ENCODE data around the gene PCDHA3. TPM values are rescaled to one million over a fixed set of nuclear protein-coding genes. Genes with fewer than 3 reads are reported as not detected.

PCDHA3 gene
- total and polyA plus RNA-seq, 2 of the 4 experiments (the other 2 are of a cell fraction), result under 0.01 to 0.03 TPM

- no peak overlapping the region for H3K27ac ChIP-seq (ENCODE audit: insufficient read depth, low read length)
- H3K4me2 ChIP-seq (ENCODE audit: low read depth, low read length), result no peak overlapping the region
- H2BK15ac ChIP-seq (ENCODE audit: low read depth, low read length), result no peak overlapping the region
- no peak overlapping the region for H3K56ac ChIP-seq (ENCODE audit: extremely low read depth, insufficient read depth, low read length)
- no peaks in the 10 kb centered on the region for H3K4me1 ChIP-seq (ENCODE audit: control insufficient read depth, insufficient read depth, low read length)
- H3K36me3 ChIP-seq (ENCODE audit: control insufficient read depth, insufficient read depth, low read length), result no peaks in the 10 kb centered on the region
- H3K9me1 ChIP-seq (ENCODE audit: insufficient read depth, low read length), result no peaks in the 10 kb centered on the region
- H4K91ac ChIP-seq (ENCODE audit: insufficient read depth, low read depth, low read length), result no peak overlapping the region
- H3K27me3 ChIP-seq (ENCODE audit: control insufficient read depth, insufficient read depth, low read length), result no peaks in the 10 kb centered on the region
- no peak overlapping the region for H2BK120ac ChIP-seq (ENCODE audit: low read depth, low read length)
- DNase-seq (no peak), ATAC-seq (ENCODE audit: low read depth) (no peak)
- BruUV-seq (replicated peaks), result no TSS peak
- no peak overlapping the region for H2BK20ac ChIP-seq (ENCODE audit: low read depth, low read length)
- peaks cover 19% of the 10 kb centered on the region for H3K9me3 ChIP-seq (ENCODE audit: control insufficient read depth, insufficient read depth, low read length)
- intact Hi-C loops (cut with micrococcal nuclease), result no loop called here
- POLR2A ChIA-PET (ENCODE audit: unreplicated experiment), result no interaction called here
- no peak overlapping the region for H3K23ac ChIP-seq (ENCODE audit: low read depth, low read length)
- dilution Hi-C loops (cut with HindIII; ENCODE audit: low sequenced_read_pairs, unreplicated experiment), result no loop called here
- H3K4ac ChIP-seq (ENCODE audit: low read depth, low read length), result no peak overlapping the region
- H3K9ac ChIP-seq (ENCODE audit: low read depth, low read length), result no peak overlapping the region
- 54% methylated on average over 33 of the region's 39 CpGs; no CpG with 5 or more reads in 1 of the 2 experiments for WGBS, 2 experiments (ENCODE audit: extremely low coverage in 2 of 2, insufficient read length in 1 of 2)
- no peak overlapping the region for H2AK9ac ChIP-seq (replicated peaks; ENCODE audit: low read depth, low read length, poor library complexity)
- no peak overlapping the region for H3K14ac ChIP-seq (replicated peaks; ENCODE audit: low read depth, low read length)
- no peak overlapping the region for H2BK5ac ChIP-seq (ENCODE audit: low read depth, low read length, poor library complexity, severe bottlenecking)
- no peak for TF ChIP-seq POLR2A (IDR thresholded peaks at IDR 0.05; ENCODE audit: low read depth, low read length)
- no peak for TF ChIP-seq USF2 (IDR thresholded peaks at IDR 0.05; ENCODE audit: low read depth, low read length)
- TF ChIP-seq SMC3 (IDR thresholded peaks at IDR 0.05; ENCODE audit: low read depth, low read length), result no peak
- TF ChIP-seq CTCF (conservative IDR thresholded peaks at IDR 0.05; ENCODE audit: low read depth, low read length), result no peak
- no peak for TF ChIP-seq ELK1 (IDR thresholded peaks at IDR 0.05; ENCODE audit: borderline replicate concordance, low read depth, low read length)
- no peak for TF ChIP-seq CHD1 (IDR thresholded peaks at IDR 0.05; ENCODE audit: low read depth, low read length)
- no peak for TF ChIP-seq MXI1 (IDR thresholded peaks at IDR 0.05; ENCODE audit: borderline replicate concordance, low read depth, low read length)
- TF ChIP-seq MAFK (IDR thresholded peaks at IDR 0.05; ENCODE audit: low read depth, low read length), result no peak
- no peak for TF ChIP-seq RAD21 (IDR thresholded peaks at IDR 0.05; ENCODE audit: low read length)
- no peak for TF ChIP-seq RFX5 (IDR thresholded peaks at IDR 0.05; ENCODE audit: low read depth, low read length)
- TF ChIP-seq FOS (IDR thresholded peaks at IDR 0.05; ENCODE audit: low read depth, low read length), result no peak
- TF ChIP-seq RCOR1 (IDR thresholded peaks at IDR 0.05; ENCODE audit: insufficient replicate concordance, low read length), result no peak
- H3K79me1 ChIP-seq (ENCODE audit: low read depth in 1 of 2, low read length in 2 of 2), result no peaks in the 10 kb centered on the region
- H2AK5ac ChIP-seq (ENCODE audit: low read depth, low read length), result no peak overlapping the region
- no peak overlapping the region for H4K5ac ChIP-seq (ENCODE audit: low read depth, low read length)
- H3K4me3 ChIP-seq (ENCODE audit: insufficient read depth, low read depth, low read length), result no peak overlapping the region
- CTCF ChIA-PET, result no interaction called here
- no peak overlapping the region for H4K8ac ChIP-seq (ENCODE audit: low read depth in 2 of 2, low read length in 2 of 2)
- H4K20me1 ChIP-seq (ENCODE audit: insufficient read depth, low read length), result no peaks in the 10 kb centered on the region
- in situ Hi-C loops (cut with MboI; ENCODE audit: low sequenced_read_pairs), result no loop called here
- no peak overlapping the region for H2AFZ ChIP-seq (replicated peaks; ENCODE audit: low read length, poor library complexity)
- H3K18ac ChIP-seq (ENCODE audit: low read depth, low read length), result no peak overlapping the region
Measured at GRCh38 chr5:140796718-140797095, 4.2 kb upstream of the PCDHA3 start.

Data from IMR-90 (cell line).